ENCODE results near the gene VMO1. TPM values are rescaled to one million over a fixed set of nuclear protein-coding genes. Genes with fewer than 3 reads are reported as not detected.

The VMO1 gene
- total RNA-seq, 1 donor from 2014 or later = not detected

GRCh38 chr17:4772235-4772613 is 13.9 kb downstream of the VMO1 start:
- no peak for DNase-seq (ENCODE audit: low read depth)
- TF ChIP-seq, protein P1, sequence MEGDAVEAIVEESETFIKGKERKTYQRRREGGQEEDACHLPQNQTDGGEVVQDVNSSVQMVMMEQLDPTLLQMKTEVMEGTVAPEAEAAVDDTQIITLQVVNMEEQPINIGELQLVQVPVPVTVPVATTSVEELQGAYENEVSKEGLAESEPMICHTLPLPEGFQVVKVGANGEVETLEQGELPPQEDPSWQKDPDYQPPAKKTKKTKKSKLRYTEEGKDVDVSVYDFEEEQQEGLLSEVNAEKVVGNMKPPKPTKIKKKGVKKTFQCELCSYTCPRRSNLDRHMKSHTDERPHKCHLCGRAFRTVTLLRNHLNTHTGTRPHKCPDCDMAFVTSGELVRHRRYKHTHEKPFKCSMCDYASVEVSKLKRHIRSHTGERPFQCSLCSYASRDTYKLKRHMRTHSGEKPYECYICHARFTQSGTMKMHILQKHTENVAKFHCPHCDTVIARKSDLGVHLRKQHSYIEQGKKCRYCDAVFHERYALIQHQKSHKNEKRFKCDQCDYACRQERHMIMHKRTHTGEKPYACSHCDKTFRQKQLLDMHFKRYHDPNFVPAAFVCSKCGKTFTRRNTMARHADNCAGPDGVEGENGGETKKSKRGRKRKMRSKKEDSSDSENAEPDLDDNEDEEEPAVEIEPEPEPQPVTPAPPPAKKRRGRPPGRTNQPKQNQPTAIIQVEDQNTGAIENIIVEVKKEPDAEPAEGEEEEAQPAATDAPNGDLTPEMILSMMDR (conservative IDR thresholded peaks at IDR 0.05; ENCODE audit: low read depth, low read length) = no peak
- H3K4me3 ChIP-seq (ENCODE audit: low read depth, low read length) = no peak overlapping the region

DNA sequence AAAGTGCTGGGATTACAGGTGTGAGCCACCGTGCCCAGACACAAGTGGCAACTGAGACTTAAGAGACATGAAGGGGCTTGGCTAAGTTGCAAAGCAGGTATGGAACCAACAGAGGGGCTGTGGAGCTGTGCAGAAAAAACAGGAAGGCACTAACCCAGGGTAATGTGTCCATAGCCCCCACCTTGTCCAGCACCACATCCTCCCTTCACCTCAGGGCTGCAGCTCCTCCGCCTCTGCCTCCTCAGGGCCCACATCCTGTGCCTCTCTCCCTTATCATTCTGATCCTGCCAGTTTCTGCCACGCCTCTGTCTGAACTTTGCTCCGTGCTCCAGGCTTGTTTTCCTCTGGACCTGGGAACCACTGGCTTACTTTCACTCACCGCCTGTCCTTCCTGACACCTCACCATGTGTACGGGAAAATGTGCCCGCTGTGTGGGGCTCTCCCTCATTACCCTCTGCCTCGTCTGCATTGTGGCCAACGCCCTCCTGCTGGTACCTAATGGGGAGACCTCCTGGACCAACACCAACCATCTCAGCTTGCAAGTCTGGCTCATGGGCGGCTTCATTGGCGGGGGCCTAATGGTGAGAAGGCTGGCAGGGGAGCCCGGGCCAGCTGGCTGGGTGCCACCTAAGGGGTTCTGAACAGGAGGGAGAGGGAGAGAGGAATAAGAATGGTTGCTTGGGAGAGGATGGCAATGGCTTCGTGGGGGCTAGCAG is 14.5 kb downstream of the VMO1 start, which contains the start of gene TM4SF5:
Gene TM4SF5, plus strand, starts transcription at position 368 of the 716 bp plus-strand sequence. Its CDS starts 37 bp downstream, at position 405.
- no peak within 1 kb of the TSS for H3K4me3 ChIP-seq (ENCODE audit: low read depth, low read length)
- TF ChIP-seq, protein P1 (conservative IDR thresholded peaks at IDR 0.05; ENCODE audit: low read depth, low read length) = no peak
- no peak for DNase-seq (ENCODE audit: low read depth)

- TF ChIP-seq, protein P1 (conservative IDR thresholded peaks at IDR 0.05; ENCODE audit: low read depth, low read length) = no peak
- DNase-seq (ENCODE audit: low read depth) = no peak
These were observed 16.5 kb downstream of the VMO1 start for GRCh38 chr17:4769628-4770027.

DNA sequence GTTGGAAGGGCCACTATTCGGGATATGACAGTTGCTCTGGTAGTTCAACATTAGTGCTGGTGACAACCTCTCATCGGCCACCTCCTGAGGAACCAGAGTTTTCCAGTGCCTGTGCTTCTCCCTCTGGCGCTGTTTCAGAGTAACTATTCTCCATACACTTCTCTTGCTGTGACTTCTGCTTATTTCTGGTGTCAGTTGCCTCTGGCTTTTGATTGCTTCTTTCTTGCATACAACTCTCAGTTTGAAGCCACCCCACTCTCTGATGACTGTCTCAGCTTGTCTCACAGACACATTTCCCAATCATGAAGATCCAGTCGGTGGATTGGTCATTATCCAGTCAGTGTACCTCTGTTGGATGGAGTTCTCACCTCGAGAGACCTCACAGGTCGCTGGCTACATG is 17.9 kb downstream of the VMO1 start:
- no peak for DNase-seq (ENCODE audit: low read depth)
- no peak overlapping the region for H3K4me3 ChIP-seq (ENCODE audit: low read depth, low read length)
- TF ChIP-seq, protein P1 (conservative IDR thresholded peaks at IDR 0.05; ENCODE audit: low read depth, low read length) = no peak

More at GRCh38 chr17:4769628-4770027, 16.5 kb downstream of the VMO1 start:
- no peak overlapping the region for H3K4me3 ChIP-seq (ENCODE audit: low read depth, low read length)

- DNase-seq (ENCODE audit: low read depth) = no peak
- TF ChIP-seq, protein P1 (conservative IDR thresholded peaks at IDR 0.05; ENCODE audit: low read depth, low read length) = no peak
- H3K4me3 ChIP-seq (ENCODE audit: low read depth, low read length) = no peak overlapping the region
These were observed 19.4 kb downstream of the VMO1 start for GRCh38 chr17:4766723-4767122.

- DNase-seq (ENCODE audit: low read depth) = no peak
- TF ChIP-seq, protein P1 (conservative IDR thresholded peaks at IDR 0.05; ENCODE audit: low read depth, low read length) = no peak
- no peak overlapping the region for H3K4me3 ChIP-seq (ENCODE audit: low read depth, low read length)
These were observed 20.0 kb downstream of the VMO1 start for GRCh38 chr17:4766201-4766600.

DNA sequence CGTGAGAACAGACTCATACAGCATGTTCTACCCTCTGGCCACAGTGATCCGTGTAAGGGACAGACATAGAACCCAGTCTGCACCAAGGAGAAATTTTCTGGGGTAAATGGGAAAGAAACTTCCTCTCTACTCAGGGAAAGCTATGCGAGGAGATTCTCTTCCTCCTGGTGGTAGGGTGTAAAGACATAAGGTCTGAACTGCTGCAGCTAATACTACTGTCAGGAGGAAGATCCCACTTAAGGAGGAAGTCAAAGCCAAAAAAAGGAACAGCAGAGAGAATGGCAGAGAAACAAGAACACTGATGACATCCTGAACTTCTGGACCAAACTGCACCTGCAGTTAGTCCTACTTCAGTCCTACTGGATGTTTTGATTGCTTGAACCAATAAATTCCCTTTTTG is 21.6 kb downstream of the VMO1 start:
- H3K4me3 ChIP-seq (ENCODE audit: low read depth, low read length) = no peak overlapping the region
- TF ChIP-seq, protein P1 (conservative IDR thresholded peaks at IDR 0.05; ENCODE audit: low read depth, low read length) = no peak
- DNase-seq (ENCODE audit: low read depth) = no peak

All from epithelial cell of proximal tubule (primary cell).